ENCODE data around the gene OPTN. TPM values are rescaled to one million over a fixed set of nuclear protein-coding genes. Genes with fewer than 3 reads are reported as not detected.

OPTN gene
- total and polyA plus RNA-seq, 2 of the 8 experiments (the other 6 are each of a cell fraction or from before 2014, with no cell fraction given) = 4.8 to 20.1 TPM

- Histone ChIP-seq H4K8ac (ENCODE audit: extremely low read depth, insufficient read depth, low read length) (no peak overlapping the region), H3K27ac (ENCODE audit: low read depth, low read length) (no peak overlapping the region), H3K14ac (ENCODE audit: insufficient read length) (no peak overlapping the region), H3K4ac (replicated peaks; ENCODE audit: insufficient read length, low read depth, low read length) (no peak overlapping the region), H3K9ac (replicated peaks in 1 of 4; ENCODE audit: extremely low read depth in 1 of 4, low read depth in 3 of 4, low read length in 3 of 4) (no peak overlapping the region), H3K23ac (ENCODE audit: insufficient read length) (no peak overlapping the region), H2BK5ac (ENCODE audit: low read depth, low read length) (no peak overlapping the region), H3K56ac (replicated peaks; ENCODE audit: insufficient read length, low read depth, low read length) (no peak overlapping the region), H3K79me2 (ENCODE audit: control insufficient read depth in 1 of 2, insufficient read depth in 2 of 2, low read length in 2 of 2) (peaks cover 0 to 7% of the 10 kb centered on the region in 2 experiments; a peak in 1 of 4 replicates), H3K4me1 (replicated peaks in 1 of 4; ENCODE audit: control insufficient read depth in 3 of 4, insufficient read depth in 4 of 4, low read length in 3 of 4) (no peaks in the 10 kb centered on the region), H2BK120ac (replicated peaks; ENCODE audit: low read depth, low read length) (no peak overlapping the region), H3K4me3 (ENCODE audit: extremely low read depth in 1 of 4, insufficient read depth in 2 of 4, low read depth in 3 of 4, low read length in 4 of 4) (no peak overlapping the region), H2AK5ac (ENCODE audit: low read depth, low read length) (no peak overlapping the region), H3K18ac (ENCODE audit: extremely low read depth, low read length) (no peak overlapping the region), H4K91ac (replicated peaks; ENCODE audit: insufficient read length, low read length) (no peak overlapping the region), H2AFZ (ENCODE audit: low read length) (no peak overlapping the region), H2BK15ac (ENCODE audit: low read length) (no peak overlapping the region), H3K36me3 (ENCODE audit: control insufficient read depth in 2 of 4, insufficient read depth in 4 of 4, low read length in 3 of 4) (peaks cover 24 to 87% (median 66%) of the 10 kb centered on the region in 4 experiments), H4K5ac (ENCODE audit: insufficient read length, low read depth, low read length) (no peak overlapping the region), H2BK20ac (ENCODE audit: low read length) (no peak overlapping the region), H3K79me1 (ENCODE audit: low read depth, low read length) (no peaks in the 10 kb centered on the region; the same call in 1 of the 2 replicates), H3K4me2 (ENCODE audit: insufficient read depth in 1 of 2, low read depth in 2 of 2, low read length in 2 of 2) (no peak overlapping the region), H2BK12ac (ENCODE audit: low read depth, low read length) (no peak overlapping the region), H4K20me1 (replicated peaks in 1 of 2; ENCODE audit: control insufficient read depth in 1 of 2, insufficient read depth in 2 of 2, low read length in 2 of 2) (peaks cover 2 to 6% of the 10 kb centered on the region in 2 experiments), H3K23me2 (ENCODE audit: low read depth, low read length) (no peaks in the 10 kb centered on the region; the same call in 1 of the 2 replicates), H3K9me3 (ENCODE audit: insufficient read depth in 2 of 2, low read depth in 1 of 2, low read length in 1 of 2) (no peaks in the 10 kb centered on the region), H3K27me3 (replicated peaks in 1 of 4; ENCODE audit: control insufficient read depth in 3 of 4, extremely low read depth in 1 of 4, insufficient read depth in 3 of 4, low read length in 3 of 4) (no peaks in the 10 kb centered on the region)
- whole genome bisulfite sequencing, 2 experiments (ENCODE audit: extremely low coverage in 1 of 2, insufficient coverage in 1 of 2, insufficient read length in 1 of 2, insufficient replicate concordance in 2 of 2, low coverage in 1 of 2, low lambda C conversion rate in 2 of 2, missing lambda C conversion rate in 1 of 2) = 95% methylated on average over 2 of the region's 2 CpGs; no CpG with 5 or more reads in 1 of the 2 experiments
- ChIA-PET POLR2A (ENCODE audit: partially characterized antibody) (no interaction called here), CTCF (ENCODE audit: partially characterized antibody) (no interaction called here)
- DNase-seq (ENCODE audit: low read depth in 1 of 2, low spot score in 2 of 2) (no peak), FAIRE-seq (no peak)
- TF ChIP-seq RFX5 (IDR thresholded peaks at IDR 0.05; ENCODE audit: borderline replicate concordance, low read depth, low read length) = no peak
These were observed 73.7 kb downstream of the OPTN start for GRCh38 chr10:13173616-13174015.

Measured in H1 (cell line).